HEK293T (cell line): ENCODE measurements around the gene BBS9.

Experiments used
- CTCF ChIA-PET: fragments of 350-600 bp; formaldehyde crosslinking; extraction: SDS; loops from one replicate; lab custom pipeline; 2021; ENCODE audit warnings: antibody characterized with exemption, inconsistent platforms; lab: Yijun Ruan, JAX
- POLR2A ChIA-PET: fragments of 350-600 bp; formaldehyde crosslinking; extraction: SDS; loops from one replicate; lab custom pipeline; 2020; ENCODE audit warnings: antibody characterized with exemption, inconsistent platforms; lab: Yijun Ruan, JAX
- DNase-seq: peaks from one replicate; pipeline ENCODE4 v3.0.0; 2012; ENCODE audit warnings: mixed read lengths; ENCODE audit errors: extremely low spot score
- ARNT ChIP-seq: fragments of 450-650 bp; IDR thresholded peaks from 2 replicates; pipeline ENCODE4 v1.6.1; 2017; ENCODE audit warnings: mild to moderate bottlenecking
- BHLHE40 ChIP-seq: fragments of 450-650 bp; IDR thresholded peaks from 2 replicates; pipeline ENCODE4 v1.6.1; 2016; ENCODE audit warnings: mild to moderate bottlenecking, moderate library complexity, borderline replicate concordance
- CTBP1 ChIP-seq: fragments of 450-650 bp; IDR thresholded peaks from 2 replicates; pipeline ENCODE4 v1.6.1; 2016; ENCODE audit warnings: borderline replicate concordance
- ELF4 ChIP-seq: fragments of 450-650 bp; IDR thresholded peaks from 2 replicates; pipeline ENCODE4 v1.6.1; 2017; ENCODE audit warnings: antibody characterized with exemption
- FOXA1 ChIP-seq: fragments of 450-650 bp; IDR thresholded peaks from 2 replicates; pipeline ENCODE4 v1.6.1; 2016; ENCODE audit warnings: mild to moderate bottlenecking
- FOXK2 ChIP-seq: fragments of 450-650 bp; IDR thresholded peaks from 2 replicates; pipeline ENCODE4 v1.6.1; 2016; ENCODE audit warnings: mild to moderate bottlenecking
- FOXM1 ChIP-seq: fragments of 450-650 bp; IDR thresholded peaks from 2 replicates; pipeline ENCODE4 v1.6.1; 2017; ENCODE audit warnings: mild to moderate bottlenecking, borderline replicate concordance
- HDGF ChIP-seq: fragments of 450-650 bp; IDR thresholded peaks from 2 replicates; pipeline ENCODE4 v1.6.1; 2017; ENCODE audit warnings: antibody characterized with exemption, borderline replicate concordance
- L3MBTL2 ChIP-seq: fragments of 450-650 bp; conservative IDR thresholded peaks from 2 replicates; pipeline ENCODE4 v1.6.1; 2016; ENCODE audit warnings: mild to moderate bottlenecking
- LEF1 ChIP-seq: fragments of 450-650 bp; IDR thresholded peaks from 2 replicates; pipeline ENCODE4 v1.6.1; 2017; ENCODE audit warnings: mild to moderate bottlenecking, borderline replicate concordance
- NFRKB ChIP-seq: fragments of 450-650 bp; IDR thresholded peaks from 2 replicates; pipeline ENCODE4 v1.6.1; 2016; ENCODE audit warnings: mild to moderate bottlenecking, moderate library complexity
- PKNOX1 ChIP-seq: fragments of 450-650 bp; IDR thresholded peaks from 2 replicates; pipeline ENCODE4 v1.6.1; 2016
- SP1 ChIP-seq: fragments of 450-650 bp; IDR thresholded peaks from 2 replicates; pipeline ENCODE4 v1.6.1; 2017
- SUZ12 ChIP-seq: fragments of 450-650 bp; IDR thresholded peaks from 2 replicates; pipeline ENCODE4 v1.6.1; 2016; ENCODE audit warnings: mild to moderate bottlenecking
- TARDBP ChIP-seq: fragments of 450-650 bp; IDR thresholded peaks from 2 replicates; pipeline ENCODE4 v1.6.1; 2016
- ZNF384 ChIP-seq: fragments of 450-650 bp; IDR thresholded peaks from 2 replicates; pipeline ENCODE4 v1.6.1; 2016

BBS9 gene

DNA sequence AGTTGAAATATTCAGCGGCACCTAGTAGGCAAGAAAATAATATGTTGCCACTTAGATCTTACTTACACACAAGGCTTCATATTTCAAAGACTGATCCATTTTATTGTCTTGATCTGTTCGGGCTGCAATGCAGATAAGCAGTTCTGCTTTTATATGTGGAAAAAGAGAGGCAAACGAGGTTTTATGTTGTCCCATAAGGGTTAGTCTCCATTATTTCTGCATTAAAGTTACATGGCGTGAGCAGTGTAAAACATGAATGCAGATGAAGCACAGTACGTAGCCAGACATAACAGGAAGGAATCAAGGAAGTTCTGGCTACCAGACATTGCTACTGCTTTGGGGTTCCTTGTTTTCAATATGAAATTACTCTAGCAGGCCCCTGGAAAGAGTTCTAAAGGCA, 224.8 kb downstream of the BBS9 start:
- ChIA-PET CTCF (no interaction called here), POLR2A (no interaction called here)
- no peak for DNase-seq
- TF ChIP-seq NFRKB (no peak), LEF1 (no peak), HDGF (no peak), L3MBTL2 (no peak), PKNOX1 (no peak), TARDBP (no peak), SP1 (no peak), FOXK2 (no peak), SUZ12 (no peak)

DNA sequence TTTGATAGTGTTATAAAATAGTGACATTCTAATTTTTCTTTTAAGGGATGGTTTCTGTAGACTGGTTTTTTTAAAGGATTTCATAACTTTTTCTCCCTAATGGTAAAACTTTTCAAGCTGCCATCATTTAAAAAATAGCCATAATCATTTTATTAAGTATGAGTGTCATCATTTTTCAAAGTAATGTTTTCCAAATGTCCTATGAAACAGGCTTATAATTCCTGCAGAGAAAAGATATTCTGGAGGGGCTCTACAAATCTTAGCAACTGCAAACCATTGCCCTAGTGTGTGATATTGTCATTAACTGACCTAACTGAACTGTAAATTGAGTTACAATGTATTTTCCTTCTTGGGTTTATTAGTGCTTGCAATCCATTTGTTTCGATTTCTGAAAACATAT, 226.0 kb downstream of the BBS9 start:
- CTCF ChIA-PET = no interaction called here
- DNase-seq = no peak
- POLR2A ChIA-PET = no interaction called here
- no peak for TF ChIP-seq ELF4
- TF ChIP-seq NFRKB = no peak
- TF ChIP-seq LEF1 = no peak
- TF ChIP-seq FOXK2 = no peak
- TF ChIP-seq ZNF384 = no peak
- TF ChIP-seq PKNOX1 = no peak
- TF ChIP-seq FOXA1 = no peak
- no peak for TF ChIP-seq L3MBTL2
- no peak for TF ChIP-seq CTBP1
- TF ChIP-seq SUZ12 = no peak
- TF ChIP-seq SP1 = no peak
- no peak for TF ChIP-seq TARDBP
- TF ChIP-seq FOXM1 = no peak

GRCh38 chr7:33356336-33356735, 227.0 kb downstream of the BBS9 start:
- TF ChIP-seq FOXM1 = no peak
- TF ChIP-seq TARDBP = no peak
- no peak for TF ChIP-seq FOXK2
- no peak for TF ChIP-seq ARNT
- TF ChIP-seq LEF1 = no peak
- TF ChIP-seq ELF4 = no peak
- TF ChIP-seq HDGF = no peak
- no peak for TF ChIP-seq CTBP1
- TF ChIP-seq SP1 = no peak
- TF ChIP-seq NFRKB = no peak
- TF ChIP-seq PKNOX1 = no peak
- no peak for TF ChIP-seq BHLHE40
- no peak for TF ChIP-seq ZNF384
- no peak for TF ChIP-seq L3MBTL2
- no peak for TF ChIP-seq FOXA1
- TF ChIP-seq SUZ12 = no peak
- ChIA-PET POLR2A (no interaction called here), CTCF (no interaction called here)

GRCh38 chr7:33357846-33358245, 228.5 kb downstream of the BBS9 start:
- CTCF ChIA-PET = no interaction called here
- POLR2A ChIA-PET = no interaction called here
- TF ChIP-seq FOXK2 (no peak), FOXA1 (no peak), ZNF384 (no peak), LEF1 (no peak), BHLHE40 (no peak), HDGF (no peak), ELF4 (no peak), ARNT (no peak), SP1 (no peak), TARDBP (no peak)
- DNase-seq = no peak

More at GRCh38 chr7:33356336-33356735, 227.0 kb downstream of the BBS9 start:
- DNase-seq = no peak

DNA sequence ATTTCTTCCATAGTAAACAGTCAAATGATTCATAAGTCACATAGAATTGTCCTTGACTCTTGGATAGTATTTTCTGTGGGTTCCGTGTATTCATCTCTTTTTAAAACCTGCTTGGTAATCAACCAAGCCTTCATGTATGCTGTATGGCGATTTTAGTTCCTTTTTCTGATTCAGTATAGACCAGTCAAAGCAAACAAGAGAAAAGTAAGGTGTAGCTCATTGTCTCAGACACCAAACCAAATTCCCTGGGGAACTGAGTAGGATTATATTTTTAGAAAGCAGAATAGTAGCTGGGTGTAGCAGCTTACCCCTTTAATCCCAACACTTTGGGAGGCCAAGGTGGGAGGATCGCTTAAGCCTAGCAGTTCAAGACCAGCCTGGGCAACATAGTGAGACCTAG, 240.5 kb downstream of the BBS9 start:
- POLR2A ChIA-PET = no interaction called here
- TF ChIP-seq LEF1 (no peak), HDGF (no peak), FOXK2 (no peak), TARDBP (no peak), ZNF384 (no peak), SP1 (no peak)
- DNase-seq = no peak
- CTCF ChIA-PET = no interaction called here

DNA sequence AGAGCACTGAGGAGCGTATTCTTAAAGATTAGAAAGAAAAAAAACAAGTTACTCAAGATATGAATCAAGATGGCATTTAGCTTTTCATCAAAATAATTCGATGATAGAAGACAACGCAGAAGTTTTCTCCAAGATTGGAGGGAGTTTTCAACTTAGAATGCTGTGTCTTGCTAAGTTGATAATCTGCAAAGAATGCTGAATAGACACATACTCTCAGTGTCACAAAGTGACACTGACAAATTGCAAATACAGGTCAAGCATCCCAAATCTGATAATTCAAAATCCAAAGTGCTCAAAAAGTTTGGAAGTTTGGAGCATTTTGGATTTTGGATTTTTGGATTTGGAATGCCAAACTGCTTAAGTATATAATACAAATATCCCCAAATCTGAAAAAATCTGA, 243.8 kb downstream of the BBS9 start:
- DNase-seq = no peak
- ChIA-PET CTCF (no interaction called here), POLR2A (no interaction called here)
- TF ChIP-seq BHLHE40 (no peak), L3MBTL2 (no peak), SUZ12 (no peak), ZNF384 (no peak), LEF1 (no peak), FOXM1 (no peak), HDGF (no peak), FOXA1 (no peak), TARDBP (no peak), ELF4 (no peak), PKNOX1 (no peak), ARNT (no peak), FOXK2 (no peak), CTBP1 (no peak), SP1 (no peak), NFRKB (no peak)
